Left lung (tissue), 10 donors: ENCODE data around the gene MED15. TPM values are rescaled to one million over a fixed set of nuclear protein-coding genes. Genes with fewer than 3 reads are reported as not detected.

Source experiments
- ATAC-seq: fragments of 200-7000 bp; cut with Tn5 transposase; one replicate; pipeline ENCODE4 v1.9.1; 2020; ENCODE audit warnings: moderate library complexity
- DNase-seq, 4 donors: peaks; one replicate each; pipeline ENCODE4 v3.0.0-alpha.2; 2013 to 2020
- H3K27ac ChIP-seq, 2 donors: fragments of 200-600 bp; sonication (generic) in 1 of 2; one replicate each; pipeline versions ENCODE4 v1.5.0 to v1.8.0; 2020 to 2021
- H3K27me3 ChIP-seq, 2 donors: fragments of 200-600 bp; sonication (generic) in 1 of 2; one replicate each; pipeline versions ENCODE4 v1.5.0 to v1.8.0; 2020 to 2021
- H3K36me3 ChIP-seq, 2 donors: fragments of 200-600 bp; sonication (generic) in 1 of 2; one replicate each; pipeline versions ENCODE4 v1.5.0 to v1.8.0; 2020 to 2021
- H3K4me1 ChIP-seq, 2 donors: fragments of 200-600 bp; one replicate each; pipeline ENCODE4 v1.8.0; 2021
- H3K4me3 ChIP-seq, 2 donors: fragments of 200-600 bp; sonication (generic) in 1 of 2; one replicate each; pipeline versions ENCODE4 v1.5.0 to v1.8.0; 2020 to 2021; ENCODE audit warnings: mild to moderate bottlenecking in 1 of 2
- H3K9me3 ChIP-seq, 2 donors: fragments of 200-600 bp; sonication (generic) in 1 of 2; one replicate each; pipeline versions ENCODE4 v1.5.0 to v1.8.0; 2020 to 2021
- intact Hi-C, 2 donors: fragments of 100-400 bp; cut with DNase I; formaldehyde crosslinking; loops; one replicate each; pipeline versions ENCODE4 v1.11.2 to v1.14.2; 2022
- polyA plus RNA-seq, 6 donors: library from polyadenylated mRNA; unstranded; fragments of 120-200 nt; gene quantifications; one replicate each; pipeline ENCODE4 v1.2.1, GENCODE V29; 2013; ENCODE audit not compliant: insufficient read length in 6 of 6
- total RNA-seq, 2 donors: library from RNA; stranded (reverse); fragmentation: NEBNext Ultra II Directional; extraction: Animal tissue kit (Norgen Biotek cat#: 25700); gene quantifications; one replicate each; pipeline ENCODE4 v1.2.1, GENCODE V29; 2021
- TF ChIP-seq, protein P1 (sequence below), 2 donors: fragments of 200-600 bp; sonication (generic) in 1 of 2; IDR thresholded peaks; one replicate each; pipeline versions ENCODE4 v1.5.0 to v1.8.0; 2021; ENCODE audit warnings: antibody characterized with exemption in 2 of 2
- donor health status: DM: no; HTN: yes; CAD: no.
- donor health status: DM: no; HTN: no; CAD: no.

Gene MED15
- total and polyA plus RNA-seq, 8 donors: 47.2 to 121 (median 56.3) TPM

DNA sequence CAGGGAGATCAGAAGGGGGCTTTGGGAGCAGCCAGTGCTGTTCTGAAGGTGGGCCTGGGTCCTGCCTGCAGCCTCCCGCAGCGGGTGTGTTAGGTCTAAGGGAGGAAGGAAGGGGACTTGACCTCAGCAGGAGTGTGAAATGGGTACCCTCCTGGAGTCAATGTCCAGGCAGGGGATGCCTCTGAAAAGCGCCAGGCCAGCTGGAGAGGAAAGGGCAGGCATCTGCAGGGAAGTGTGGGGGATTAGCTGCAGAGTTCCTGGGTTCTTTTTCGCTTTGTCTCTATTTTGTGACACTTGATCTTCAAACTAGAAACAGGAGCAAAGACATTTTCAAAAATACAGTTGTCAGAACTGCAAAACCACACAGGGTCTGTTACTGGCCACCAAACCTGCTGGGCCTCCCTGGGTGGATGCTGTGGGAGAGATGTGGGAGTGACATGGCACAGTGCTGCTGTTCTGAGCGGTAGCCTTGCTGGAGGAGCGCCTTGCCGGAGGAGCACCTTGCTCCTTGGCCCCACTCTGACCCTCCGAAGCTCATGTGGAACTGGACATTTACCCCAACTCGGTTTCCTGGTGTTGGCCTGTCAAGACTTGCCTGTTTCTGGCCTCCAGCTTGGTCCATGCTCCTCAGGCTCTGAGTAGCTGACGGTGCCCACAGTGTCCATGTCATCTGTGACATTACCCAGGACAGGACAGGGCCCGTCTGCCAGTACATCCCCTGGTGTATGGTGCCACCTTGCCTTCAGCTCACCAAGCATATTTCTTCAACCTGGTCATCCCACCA, 25.9 kb downstream of the MED15 start:
- Histone ChIP-seq H3K4me1 (peaks cover 34 to 71% of the 10 kb centered on the region in 2 donors), H3K36me3 (peaks cover 0 to 40% of the 10 kb centered on the region in 2 donors), H3K27ac (peak overlapping the region; percentile 73 to 83), H3K9me3 (no peaks in the 10 kb centered on the region), H3K27me3 (no peaks in the 10 kb centered on the region), H3K4me3 (no peak overlapping the region)
- DNase-seq (no peak), ATAC-seq (no peak)
- intact Hi-C loops: no loop called here
- TF ChIP-seq, protein P1, sequence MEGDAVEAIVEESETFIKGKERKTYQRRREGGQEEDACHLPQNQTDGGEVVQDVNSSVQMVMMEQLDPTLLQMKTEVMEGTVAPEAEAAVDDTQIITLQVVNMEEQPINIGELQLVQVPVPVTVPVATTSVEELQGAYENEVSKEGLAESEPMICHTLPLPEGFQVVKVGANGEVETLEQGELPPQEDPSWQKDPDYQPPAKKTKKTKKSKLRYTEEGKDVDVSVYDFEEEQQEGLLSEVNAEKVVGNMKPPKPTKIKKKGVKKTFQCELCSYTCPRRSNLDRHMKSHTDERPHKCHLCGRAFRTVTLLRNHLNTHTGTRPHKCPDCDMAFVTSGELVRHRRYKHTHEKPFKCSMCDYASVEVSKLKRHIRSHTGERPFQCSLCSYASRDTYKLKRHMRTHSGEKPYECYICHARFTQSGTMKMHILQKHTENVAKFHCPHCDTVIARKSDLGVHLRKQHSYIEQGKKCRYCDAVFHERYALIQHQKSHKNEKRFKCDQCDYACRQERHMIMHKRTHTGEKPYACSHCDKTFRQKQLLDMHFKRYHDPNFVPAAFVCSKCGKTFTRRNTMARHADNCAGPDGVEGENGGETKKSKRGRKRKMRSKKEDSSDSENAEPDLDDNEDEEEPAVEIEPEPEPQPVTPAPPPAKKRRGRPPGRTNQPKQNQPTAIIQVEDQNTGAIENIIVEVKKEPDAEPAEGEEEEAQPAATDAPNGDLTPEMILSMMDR (IDR thresholded peaks at IDR 0.05): no peak

GRCh38 chr22:20533879-20534265, 26.5 kb downstream of the MED15 start:
- no peaks in the 10 kb centered on the region for H3K27me3 ChIP-seq
- H3K27ac ChIP-seq: no peak overlapping the region
- intact Hi-C loops: no loop called here
- H3K4me3 ChIP-seq: no peak overlapping the region
- no peaks in the 10 kb centered on the region for H3K9me3 ChIP-seq
- peaks cover 34 to 71% of the 10 kb centered on the region in 2 donors for H3K4me1 ChIP-seq
- peaks cover 0 to 40% of the 10 kb centered on the region in 2 donors for H3K36me3 ChIP-seq
- no peak for DNase-seq
- ATAC-seq: no peak
- TF ChIP-seq, protein P1 (IDR thresholded peaks at IDR 0.05): no peak

- Histone ChIP-seq H3K36me3 (peaks cover 0 to 64% of the 10 kb centered on the region in 2 donors), H3K4me3 (no peak overlapping the region), H3K9me3 (no peaks in the 10 kb centered on the region), H3K4me1 (peaks cover 15 to 47% of the 10 kb centered on the region in 2 donors), H3K27me3 (no peaks in the 10 kb centered on the region), H3K27ac (no peak overlapping the region)
- ATAC-seq: no peak
- TF ChIP-seq, protein P1 (IDR thresholded peaks at IDR 0.05): no peak
- intact Hi-C loops: no loop called here
- no peak for DNase-seq
Observed at GRCh38 chr22:20536590-20537324, 29.3 kb downstream of the MED15 start.

GRCh38 chr22:20537325-20537756, 29.9 kb downstream of the MED15 start:
- H3K4me1 ChIP-seq: peaks cover 9 to 41% of the 10 kb centered on the region in 2 donors
- intact Hi-C loops: no loop called here

More at GRCh38 chr22:20537325-20537756, 29.9 kb downstream of the MED15 start:
- TF ChIP-seq, protein P1 (IDR thresholded peaks at IDR 0.05): no peak
- DNase-seq: no peak
- Histone ChIP-seq H3K36me3 (peaks cover 0 to 70% of the 10 kb centered on the region in 2 donors), H3K27ac (no peak overlapping the region), H3K4me3 (no peak overlapping the region), H3K27me3 (no peaks in the 10 kb centered on the region), H3K9me3 (no peaks in the 10 kb centered on the region)
- ATAC-seq: no peak
